RWPE2 (cell line): Measurements from ENCODE around the gene PRRC2A.
A peak's percentile ranks its signal among the peaks of the same experiment; 100 is the strongest.

Source experiments
- ATAC-seq: fragments of 200-7000 bp; cut with Tn5 transposase; 3 replicates; pipeline ENCODE4 v1.9.1; 2021; ENCODE audit warnings: low read depth
- DNase-seq: peaks from one replicate; pipeline ENCODE4 v3.0.0-alpha.2; 2020; ENCODE audit warnings: low spot score
- H3K27ac ChIP-seq: fragments of 450-650 bp; 2 replicates; pipeline ENCODE4 v1.5.1; 2017; ENCODE audit warnings: mild to moderate bottlenecking; ENCODE audit not compliant: poor library complexity, severe bottlenecking
- H3K27me3 ChIP-seq: fragments of 250-450 bp; sonication (Bioruptor Pico); 2 replicates; pipeline ENCODE4 v1.5.1; 2021; ENCODE audit warnings: mild to moderate bottlenecking, moderate library complexity; ENCODE audit not compliant: insufficient read depth, poor library complexity, severe bottlenecking
- H3K36me3 ChIP-seq: fragments of 250-450 bp; sonication (Bioruptor Pico); 2 replicates; pipeline ENCODE4 v1.5.1; 2020; ENCODE audit warnings: low read depth, mild to moderate bottlenecking, moderate library complexity
- H3K4me1 ChIP-seq: fragments of 250-450 bp; sonication (Bioruptor Pico); 2 replicates; pipeline ENCODE4 v1.5.1; 2021; ENCODE audit warnings: mild to moderate bottlenecking, moderate library complexity; ENCODE audit not compliant: insufficient read depth, poor library complexity, severe bottlenecking
- H3K4me3 ChIP-seq: fragments of 250-450 bp; sonication (Bioruptor Pico); 2 replicates; pipeline ENCODE4 v1.5.1; 2021; ENCODE audit warnings: mild to moderate bottlenecking, moderate library complexity; ENCODE audit not compliant: severe bottlenecking
- H3K9me3 ChIP-seq: fragments of 250-450 bp; sonication (Bioruptor Pico); 2 replicates; pipeline ENCODE4 v1.5.1; 2021; ENCODE audit warnings: mild to moderate bottlenecking, moderate library complexity; ENCODE audit not compliant: severe bottlenecking
- CTCF ChIP-seq: fragments of 450-650 bp; IDR thresholded peaks from one replicate; pipeline ENCODE4 v1.5.1; 2017; ENCODE audit warnings: mild to moderate bottlenecking, moderate library complexity; ENCODE audit not compliant: poor library complexity, severe bottlenecking

The PRRC2A gene

GRCh38 chr6:31578184-31579118, 42.1 kb upstream of the PRRC2A start:
- peak; percentile 78 for ATAC-seq
- Histone ChIP-seq H3K4me1 (peaks cover 12% of the 10 kb centered on the region), H3K27me3 (no peaks in the 10 kb centered on the region), H3K4me3 (no peak overlapping the region), H3K9me3 (no peaks in the 10 kb centered on the region), H3K36me3 (no peaks in the 10 kb centered on the region), H3K27ac (peak overlapping the region; percentile 41)
- peak; percentile 84 for DNase-seq
- no peak for TF ChIP-seq CTCF

GRCh38 chr6:31579119-31579505, 41.4 kb upstream of the PRRC2A start:
- Histone ChIP-seq H3K27ac (peak overlapping the region; percentile 41), H3K36me3 (no peaks in the 10 kb centered on the region), H3K4me1 (peaks cover 12% of the 10 kb centered on the region), H3K4me3 (no peak overlapping the region), H3K27me3 (no peaks in the 10 kb centered on the region), H3K9me3 (no peaks in the 10 kb centered on the region)
- ATAC-seq: no peak
- no peak for DNase-seq
- TF ChIP-seq CTCF: no peak

GRCh38 chr6:31579546-31580437, 40.7 kb upstream of the PRRC2A start:
- no peak for DNase-seq
- Histone ChIP-seq H3K27ac (no peak overlapping the region), H3K4me3 (no peak overlapping the region)

GRCh38 chr6:31580438-31580740, 40.1 kb upstream of the PRRC2A start:
- no peaks in the 10 kb centered on the region for H3K27me3 ChIP-seq
- TF ChIP-seq CTCF: no peak

More at GRCh38 chr6:31579546-31580437, 40.7 kb upstream of the PRRC2A start:
- Histone ChIP-seq H3K27me3 (no peaks in the 10 kb centered on the region), H3K4me1 (peaks cover 12% of the 10 kb centered on the region), H3K9me3 (no peaks in the 10 kb centered on the region), H3K36me3 (no peaks in the 10 kb centered on the region)
- no peak for ATAC-seq
- TF ChIP-seq CTCF: no peak

More at GRCh38 chr6:31580438-31580740, 40.1 kb upstream of the PRRC2A start:
- ATAC-seq: no peak
- H3K4me3 ChIP-seq: peak overlapping the region; percentile 52
- H3K27ac ChIP-seq: no peak overlapping the region
- H3K36me3 ChIP-seq: no peaks in the 10 kb centered on the region
- H3K4me1 ChIP-seq: peaks cover 12% of the 10 kb centered on the region
- H3K9me3 ChIP-seq: no peaks in the 10 kb centered on the region
- DNase-seq: no peak
